HFF-Myc (cell line): ENCODE data around the gene GXYLT2.

ENCODE experiments used
- DNase-seq: peaks from one replicate; pipeline ENCODE4 v3.0.0-alpha.2; 2011; ENCODE audit warnings: low read depth; ENCODE audit errors: extremely low read depth
- H3K4me3 ChIP-seq: replicated peaks from 2 replicates; pipeline ENCODE4 v1.5.1; 2011; ENCODE audit warnings: low read depth, mild to moderate bottlenecking, control low read depth, low read length
- CTCF ChIP-seq: IDR thresholded peaks from 2 replicates; pipeline ENCODE4 v1.5.1; 2012; ENCODE audit warnings: mild to moderate bottlenecking, low read depth, low read length, control low read depth; ENCODE audit errors: missing control alignments

Gene GXYLT2

GRCh38 chr3:73026111-73026759 is 138.4 kb downstream of the GXYLT2 start:
- TF ChIP-seq CTCF = no peak

More at GRCh38 chr3:73026111-73026759, 138.4 kb downstream of the GXYLT2 start:
- no peak for DNase-seq
- H3K4me3 ChIP-seq = no peak overlapping the region
